Skin epidermis (tissue), 12 donors: ENCODE measurements around the gene ZNF500.

Experiments used
- H3K27ac ChIP-seq, 21 experiments: fragments of 200-600 bp; sonication (generic) in 11 of 21; one replicate each; pipeline ENCODE4 v1.5.0; 2020; ENCODE audit warnings: mild to moderate bottlenecking in 3 of 21, inconsistent platforms in 2 of 21, moderate library complexity in 2 of 21
- H3K4me3 ChIP-seq, 7 experiments: fragments of 200-600 bp; sonication (generic) in 2 of 7; one replicate each; pipeline ENCODE4 v1.5.0; 2020; ENCODE audit warnings: inconsistent platforms in 2 of 7, mild to moderate bottlenecking in 2 of 7, moderate library complexity in 1 of 7

Gene ZNF500

GRCh38 chr16:4766875-4767628 lies at the start of gene ZNF500:
ZNF500 (minus strand) TSS chr16:4767162; CDS start chr16:4765978, 1,184 bp downstream.
- Histone ChIP-seq H3K4me3 (peak within 1 kb of the TSS; percentile 87 to 100 (median 98)), H3K27ac (peak within 1 kb of the TSS; percentile 59 to 96 (median 90))

- Histone ChIP-seq H3K4me3 (no peak overlapping the region), H3K27ac (no peak overlapping the region)
Observed at GRCh38 chr16:4814542-4815173, 47.7 kb upstream of the ZNF500 start.

GRCh38 chr16:4814046-4814445 lies 47.1 kb upstream of the ZNF500 start:
- Histone ChIP-seq H3K4me3 (no peak overlapping the region), H3K27ac (no peak overlapping the region)

GRCh38 chr16:4813251-4814003 lies 46.5 kb upstream of the ZNF500 start:
- H3K4me3 ChIP-seq, result no peak overlapping the region
- no peak overlapping the region for H3K27ac ChIP-seq

- no peak overlapping the region for H3K27ac ChIP-seq
- H3K4me3 ChIP-seq, result no peak overlapping the region
Observed at GRCh38 chr16:4811773-4812172, 44.8 kb upstream of the ZNF500 start.

GRCh38 chr16:4811242-4811641 lies 44.3 kb upstream of the ZNF500 start:
- Histone ChIP-seq H3K27ac (no peak overlapping the region), H3K4me3 (no peak overlapping the region)

- Histone ChIP-seq H3K27ac (no peak overlapping the region), H3K4me3 (no peak overlapping the region)
Observed at GRCh38 chr16:4806280-4806679, 39.3 kb upstream of the ZNF500 start.

- Histone ChIP-seq H3K4me3 (no peak overlapping the region), H3K27ac (no peak overlapping the region)
Observed at GRCh38 chr16:4805231-4805630, 38.3 kb upstream of the ZNF500 start.

- H3K27ac ChIP-seq, result peak overlapping the region in 1 of 21 experiments; percentile 7
- no peak overlapping the region for H3K4me3 ChIP-seq
Observed at GRCh38 chr16:4803898-4804762, 37.2 kb upstream of the ZNF500 start.

GRCh38 chr16:4803401-4803844 lies 36.5 kb upstream of the ZNF500 start:
- peak overlapping the region in 8 of 21 experiments; percentile 75 to 93 (median 90) for H3K27ac ChIP-seq
- H3K4me3 ChIP-seq, result peak overlapping the region in 6 of 7 experiments; percentile 78 to 95 (median 84)

- H3K27ac ChIP-seq, result peak overlapping the region; percentile 45 to 93 (median 81)
- H3K4me3 ChIP-seq, result peak overlapping the region; percentile 78 to 95 (median 84)
Observed at GRCh38 chr16:4802659-4803287, 35.8 kb upstream of the ZNF500 start.

GRCh38 chr16:4801962-4802658 lies 35.1 kb upstream of the ZNF500 start, which contains the start of gene ROGDI:
ROGDI (minus strand) TSS chr16:4802633; CDS start chr16:4802571, 62 bp downstream.
- H3K27ac ChIP-seq, result peak within 1 kb of the TSS; percentile 45 to 93 (median 81)
- peak within 1 kb of the TSS; percentile 78 to 95 (median 84) for H3K4me3 ChIP-seq

GRCh38 chr16:4801051-4801961 lies 34.3 kb upstream of the ZNF500 start:
- H3K27ac ChIP-seq, result peak overlapping the region in 19 of 21 experiments; percentile 23 to 93 (median 69)
- H3K4me3 ChIP-seq, result peak overlapping the region; percentile 78 to 95 (median 84)

- Histone ChIP-seq H3K27ac (no peak overlapping the region), H3K4me3 (no peak overlapping the region)
Observed at GRCh38 chr16:4800290-4801041, 33.5 kb upstream of the ZNF500 start.

GRCh38 chr16:4799171-4799855 lies 32.4 kb upstream of the ZNF500 start:
- H3K4me3 ChIP-seq, result no peak overlapping the region
- no peak overlapping the region for H3K27ac ChIP-seq

GRCh38 chr16:4798456-4798855 lies 31.5 kb upstream of the ZNF500 start:
- Histone ChIP-seq H3K4me3 (no peak overlapping the region), H3K27ac (no peak overlapping the region)
